A549 (cell line): Measurements from ENCODE around the gene KCNK7. TPM values are rescaled to one million over a fixed set of nuclear protein-coding genes. Genes with fewer than 3 reads are reported as not detected.

Experiments
- ATAC-seq, 2 experiments: fragments of 200-7000 bp in 1 of 2; fragments of >200 bp in 1 of 2; cut with Nextera tagmentation in 1 of 2; cut with Tn5 transposase in 1 of 2; 3 replicates each; pipeline versions ENCODE4 v1.8.0 to v1.9.1; 2018 to 2020; ENCODE audit warnings: mild to moderate bottlenecking in 1 of 2, moderate library complexity in 1 of 2
- CTCF ChIA-PET: fragments of 300-600 bp; sonication (Branson Sonifier 250); formaldehyde crosslinking; extraction: SDS; loops from one replicate; lab custom pipeline; 2021; ENCODE audit warnings: antibody characterized with exemption, inconsistent platforms; lab: Yijun Ruan, JAX
- POLR2A ChIA-PET: fragments of 350-600 bp; formaldehyde crosslinking; extraction: SDS; loops from one replicate; lab custom pipeline; 2021; ENCODE audit warnings: antibody characterized with exemption, inconsistent platforms; lab: Yijun Ruan, JAX
- DNase-seq, 2 experiments: peaks; one replicate each; pipeline versions ENCODE4 v3.0.0 to v3.0.0-alpha.2; 2011 to 2016; ENCODE audit warnings: low read depth in 1 of 2, low spot score in 1 of 2
- FAIRE-seq: peaks from 2 replicates; lab custom pipeline; 2011; peaks lifted over from hg19 to GRCh38; lab: Jason Lieb, UNC
- H3K27ac ChIP-seq, 2 experiments: fragments of >200 bp; sonication (Bioruptor Twin); formaldehyde crosslinking; 3 replicates each; pipeline ENCODE4 v1.5.1; 2016 to 2017
- H3K4me1 ChIP-seq: fragments of >200 bp; sonication (Bioruptor Twin); formaldehyde crosslinking; 3 replicates; pipeline ENCODE4 v1.6.1; 2016
- H3K4me2 ChIP-seq: fragments of >200 bp; sonication (Bioruptor Twin); formaldehyde crosslinking; 3 replicates; pipeline ENCODE4 v1.6.1; 2016
- H3K4me3 ChIP-seq: fragments of >200 bp; sonication (Bioruptor Twin); formaldehyde crosslinking; 3 replicates; pipeline ENCODE4 v1.5.1; 2016
- H3K9me3 ChIP-seq: fragments of >200 bp; sonication (Bioruptor Twin); formaldehyde crosslinking; 3 replicates; pipeline ENCODE4 v1.6.1; 2016
- CEBPB ChIP-seq, 2 experiments: fragments of >200 bp in 1 of 2; sonication (Bioruptor Twin) in 1 of 2; formaldehyde crosslinking in 1 of 2; IDR thresholded peaks; 2 replicates each; pipeline ENCODE4 v1.6.1; 2012 to 2016
- CHD2 ChIP-seq: fragments of 150-350 bp; IDR thresholded peaks from 2 replicates; pipeline ENCODE4 v1.6.1; 2014; ENCODE audit warnings: low read length; ENCODE audit not compliant: partially characterized antibody
- EHF ChIP-seq: fragments of 250-450 bp; sonication (Bioruptor Pico); IDR thresholded peaks from 2 replicates; pipeline ENCODE4 v1.5.0; 2020; ENCODE audit warnings: mild to moderate bottlenecking
- ESRRA ChIP-seq: fragments of 150-350 bp; IDR thresholded peaks from 2 replicates; pipeline ENCODE4 v1.6.1; 2014; ENCODE audit warnings: mild to moderate bottlenecking, low read length, borderline replicate concordance
- FOSL2 ChIP-seq, 2 experiments: fragments of 450-650 bp in 1 of 2; fragments of >200 bp in 1 of 2; sonication (Bioruptor Twin) in 1 of 2; formaldehyde crosslinking; IDR thresholded peaks; 2 replicates each; pipeline versions ENCODE4 v1.5.0 to v1.6.1; 2016 to 2020; ENCODE audit warnings: mild to moderate bottlenecking in 1 of 2, moderate library complexity in 1 of 2
- FOXS1 ChIP-seq: fragments of 250-450 bp; sonication (Bioruptor Pico); IDR thresholded peaks from 2 replicates; pipeline ENCODE4 v1.5.0; 2020; ENCODE audit warnings: mild to moderate bottlenecking, moderate library complexity
- HEYL ChIP-seq: fragments of 250-450 bp; sonication (Bioruptor Pico); IDR thresholded peaks from 2 replicates; pipeline ENCODE4 v1.8.0; 2021; ENCODE audit warnings: mild to moderate bottlenecking, moderate library complexity
- HOXA7 ChIP-seq: fragments of 250-450 bp; sonication (Bioruptor Pico); IDR thresholded peaks from 2 replicates; pipeline ENCODE4 v1.5.0; 2020; ENCODE audit warnings: mild to moderate bottlenecking, moderate library complexity
- JUNB ChIP-seq: fragments of >200 bp; sonication (Bioruptor Twin); formaldehyde crosslinking; IDR thresholded peaks from 2 replicates; pipeline ENCODE4 v1.6.1; 2016
- MAFK ChIP-seq: fragments of 450-650 bp; IDR thresholded peaks from 2 replicates; pipeline ENCODE4 v1.6.1; 2014; ENCODE audit not compliant: partially characterized antibody
- MAZ ChIP-seq: fragments of 150-350 bp; IDR thresholded peaks from 2 replicates; pipeline ENCODE4 v1.6.1; 2014; ENCODE audit warnings: antibody characterized with exemption, low read depth, low read length, borderline replicate concordance
- MYC ChIP-seq: IDR thresholded peaks from 2 replicates; pipeline ENCODE4 v1.6.1; 2012; ENCODE audit warnings: mild to moderate bottlenecking, inconsistent platforms, low read length, improper control_type of control experiment, borderline replicate concordance
- NFE2L2 ChIP-seq: fragments of 150-350 bp; conservative IDR thresholded peaks from 2 replicates; pipeline ENCODE4 v1.6.1; 2014; ENCODE audit warnings: low read length
- RARB ChIP-seq: fragments of 250-450 bp; sonication (Bioruptor Pico); IDR thresholded peaks from 2 replicates; pipeline ENCODE4 v1.8.0; 2021; ENCODE audit warnings: mild to moderate bottlenecking, moderate library complexity
- RNF2 ChIP-seq: fragments of 200-600 bp; sonication (generic); IDR thresholded peaks from 2 replicates; pipeline ENCODE4 v1.6.1; 2016; ENCODE audit warnings: low read depth, mild to moderate bottlenecking, antibody characterized with exemption, moderate library complexity, borderline replicate concordance
- TFCP2L1 ChIP-seq: fragments of 250-450 bp; sonication (Bioruptor Pico); IDR thresholded peaks from 2 replicates; pipeline ENCODE4 v1.5.0; 2021; ENCODE audit warnings: mild to moderate bottlenecking
- ZFP36 ChIP-seq: fragments of 450-650 bp; IDR thresholded peaks from 2 replicates; pipeline ENCODE4 v1.6.1; 2014; ENCODE audit warnings: borderline replicate concordance; ENCODE audit not compliant: partially characterized antibody
- ZSCAN20 ChIP-seq: fragments of 250-450 bp; sonication (Bioruptor Pico); IDR thresholded peaks from 2 replicates; pipeline ENCODE4 v1.8.0; 2022; ENCODE audit warnings: mild to moderate bottlenecking, moderate library complexity
- WGBS: methylation state at CpG from one replicate; pipeline ENCODE4 v1.1.6; 2017; ENCODE audit errors: missing lambda C conversion rate; 5-methylcytosine and 5-hydroxymethylcytosine counted together
- polyA plus RNA-seq, 4 experiments: library from polyadenylated mRNA; depleted of rRNA in 3 of 4; stranded (reverse); fragments of >200 nt; fragmentation: RNase III in 1 of 4; extraction: RNeasy Plus Mini Kit Qiagen cat#74134 plus additional on column Dnase treatment in 1 of 4; gene quantifications; 2 replicates in 3 of 4; 3 replicates in 1 of 4; pipeline ENCODE4 v1.2.3, GENCODE V29; 2011 to 2017
- TF ChIP-seq, protein P1 (sequence below): fragments of 150-350 bp; IDR thresholded peaks from 2 replicates; pipeline ENCODE4 v1.6.1; 2014; ENCODE audit warnings: low read depth, mild to moderate bottlenecking, low read length
- TF ChIP-seq, protein P2 (sequence below): fragments of 250-450 bp; sonication (Bioruptor Pico); IDR thresholded peaks from 2 replicates; pipeline ENCODE4 v1.5.0; 2020; ENCODE audit warnings: low read depth, mild to moderate bottlenecking, moderate library complexity
- TF ChIP-seq, protein P3 (sequence below): fragments of 450-650 bp; IDR thresholded peaks from 2 replicates; pipeline ENCODE4 v1.6.1; 2014; ENCODE audit warnings: antibody characterized with exemption
- TF ChIP-seq, protein P4 (sequence below): fragments of 250-450 bp; sonication (Bioruptor Pico); IDR thresholded peaks from 2 replicates; pipeline ENCODE4 v1.5.0; 2021; ENCODE audit warnings: mild to moderate bottlenecking, moderate library complexity, borderline replicate concordance
- TF ChIP-seq, protein P5 (sequence below): fragments of 200-600 bp; sonication (generic); IDR thresholded peaks from 2 replicates; pipeline ENCODE4 v1.6.1; 2016; ENCODE audit warnings: antibody characterized with exemption, mild to moderate bottlenecking, moderate library complexity
- TF ChIP-seq, protein P6 (sequence below): IDR thresholded peaks from 2 replicates; pipeline ENCODE4 v1.6.1; 2012; ENCODE audit warnings: low read depth, borderline replicate concordance
- TF ChIP-seq, protein P7 (sequence below): fragments of >200 bp; sonication (Bioruptor Twin); formaldehyde crosslinking; IDR thresholded peaks from 3 replicates; pipeline ENCODE4 v1.6.1; 2016

KCNK7 gene
- polyA plus RNA-seq, 2 of the 4 experiments (the other 2 are of a cell fraction), result 0.13 to 0.50 TPM

DNA sequence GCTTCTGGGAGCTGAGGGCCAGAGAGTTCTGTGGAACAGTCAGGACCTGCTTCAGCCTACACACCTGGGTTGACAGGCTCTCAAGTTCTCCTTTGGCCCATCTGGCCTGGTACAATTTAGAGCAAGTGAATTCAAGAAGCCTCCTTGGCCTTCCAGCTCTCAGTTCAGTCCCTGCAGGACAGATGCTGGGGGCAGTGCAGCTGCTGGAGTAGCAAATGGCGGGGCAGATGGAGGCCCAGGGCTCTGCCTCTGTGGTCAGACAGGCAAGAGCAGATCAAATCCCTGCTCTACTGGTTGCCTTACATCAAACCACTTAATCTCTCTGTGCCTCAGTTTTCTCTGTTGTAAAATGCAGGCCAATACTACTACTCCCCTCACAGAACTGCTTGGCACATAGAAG lies 8.7 kb upstream of the KCNK7 start:
- FAIRE-seq (no peak), ATAC-seq (no peak)
- H3K4me2 ChIP-seq, result no peak overlapping the region
- no peaks in the 10 kb centered on the region; the same call in 2 of the 3 replicates for H3K4me1 ChIP-seq
- H3K4me3 ChIP-seq, result no peak overlapping the region
- WGBS, result 92% methylated on average over 1 of the region's 1 CpG
- ChIA-PET CTCF (interaction anchor here (0.8 to 20.1 kb wide), 8 partner anchors 13 to 73 kb away, joined by 3 to 249 read pairs (median 4); partner anchors contain the start of genes FAM89B and KCNK7), POLR2A (no interaction called here)
- H3K9me3 ChIP-seq, result no peaks in the 10 kb centered on the region
- TF ChIP-seq, protein P1, sequence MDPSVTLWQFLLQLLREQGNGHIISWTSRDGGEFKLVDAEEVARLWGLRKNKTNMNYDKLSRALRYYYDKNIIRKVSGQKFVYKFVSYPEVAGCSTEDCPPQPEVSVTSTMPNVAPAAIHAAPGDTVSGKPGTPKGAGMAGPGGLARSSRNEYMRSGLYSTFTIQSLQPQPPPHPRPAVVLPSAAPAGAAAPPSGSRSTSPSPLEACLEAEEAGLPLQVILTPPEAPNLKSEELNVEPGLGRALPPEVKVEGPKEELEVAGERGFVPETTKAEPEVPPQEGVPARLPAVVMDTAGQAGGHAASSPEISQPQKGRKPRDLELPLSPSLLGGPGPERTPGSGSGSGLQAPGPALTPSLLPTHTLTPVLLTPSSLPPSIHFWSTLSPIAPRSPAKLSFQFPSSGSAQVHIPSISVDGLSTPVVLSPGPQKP, result no peak
- TF ChIP-seq, protein P2, sequence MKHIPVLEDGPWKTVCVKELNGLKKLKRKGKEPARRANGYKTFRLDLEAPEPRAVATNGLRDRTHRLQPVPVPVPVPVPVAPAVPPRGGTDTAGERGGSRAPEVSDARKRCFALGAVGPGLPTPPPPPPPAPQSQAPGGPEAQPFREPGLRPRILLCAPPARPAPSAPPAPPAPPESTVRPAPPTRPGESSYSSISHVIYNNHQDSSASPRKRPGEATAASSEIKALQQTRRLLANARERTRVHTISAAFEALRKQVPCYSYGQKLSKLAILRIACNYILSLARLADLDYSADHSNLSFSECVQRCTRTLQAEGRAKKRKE (CRISPR knock-in tag), result no peak
- TF ChIP-seq, protein P3, sequence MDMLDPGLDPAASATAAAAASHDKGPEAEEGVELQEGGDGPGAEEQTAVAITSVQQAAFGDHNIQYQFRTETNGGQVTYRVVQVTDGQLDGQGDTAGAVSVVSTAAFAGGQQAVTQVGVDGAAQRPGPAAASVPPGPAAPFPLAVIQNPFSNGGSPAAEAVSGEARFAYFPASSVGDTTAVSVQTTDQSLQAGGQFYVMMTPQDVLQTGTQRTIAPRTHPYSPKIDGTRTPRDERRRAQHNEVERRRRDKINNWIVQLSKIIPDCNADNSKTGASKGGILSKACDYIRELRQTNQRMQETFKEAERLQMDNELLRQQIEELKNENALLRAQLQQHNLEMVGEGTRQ, result no peak
- TF ChIP-seq ZFP36 (no peak), JUNB (no peak), RARB (no peak), ZSCAN20 (CRISPR knock-in tag) (no peak), RNF2 (no peak), NFE2L2 (no peak), EHF (CRISPR knock-in tag) (no peak), TFCP2L1 (no peak), FOSL2 (IDR thresholded peaks at IDR 0.05) (no peak), FOSL2 (CRISPR knock-in tag; IDR thresholded peaks at IDR 0.05) (no peak), FOXS1 (CRISPR knock-in tag) (no peak), ESRRA (no peak), CHD2 (no peak)
- TF ChIP-seq, protein P4, sequence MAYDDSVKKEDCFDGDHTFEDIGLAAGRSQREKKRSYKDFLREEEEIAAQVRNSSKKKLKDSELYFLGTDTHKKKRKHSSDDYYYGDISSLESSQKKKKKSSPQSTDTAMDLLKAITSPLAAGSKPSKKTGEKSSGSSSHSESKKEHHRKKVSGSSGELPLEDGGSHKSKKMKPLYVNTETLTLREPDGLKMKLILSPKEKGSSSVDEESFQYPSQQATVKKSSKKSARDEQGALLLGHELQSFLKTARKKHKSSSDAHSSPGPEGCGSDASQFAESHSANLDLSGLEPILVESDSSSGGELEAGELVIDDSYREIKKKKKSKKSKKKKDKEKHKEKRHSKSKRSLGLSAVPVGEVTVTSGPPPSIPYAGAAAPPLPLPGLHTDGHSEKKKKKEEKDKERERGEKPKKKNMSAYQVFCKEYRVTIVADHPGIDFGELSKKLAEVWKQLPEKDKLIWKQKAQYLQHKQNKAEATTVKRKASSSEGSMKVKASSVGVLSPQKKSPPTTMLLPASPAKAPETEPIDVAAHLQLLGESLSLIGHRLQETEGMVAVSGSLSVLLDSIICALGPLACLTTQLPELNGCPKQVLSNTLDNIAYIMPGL (CRISPR knock-in tag), result no peak
- TF ChIP-seq, protein P5, sequence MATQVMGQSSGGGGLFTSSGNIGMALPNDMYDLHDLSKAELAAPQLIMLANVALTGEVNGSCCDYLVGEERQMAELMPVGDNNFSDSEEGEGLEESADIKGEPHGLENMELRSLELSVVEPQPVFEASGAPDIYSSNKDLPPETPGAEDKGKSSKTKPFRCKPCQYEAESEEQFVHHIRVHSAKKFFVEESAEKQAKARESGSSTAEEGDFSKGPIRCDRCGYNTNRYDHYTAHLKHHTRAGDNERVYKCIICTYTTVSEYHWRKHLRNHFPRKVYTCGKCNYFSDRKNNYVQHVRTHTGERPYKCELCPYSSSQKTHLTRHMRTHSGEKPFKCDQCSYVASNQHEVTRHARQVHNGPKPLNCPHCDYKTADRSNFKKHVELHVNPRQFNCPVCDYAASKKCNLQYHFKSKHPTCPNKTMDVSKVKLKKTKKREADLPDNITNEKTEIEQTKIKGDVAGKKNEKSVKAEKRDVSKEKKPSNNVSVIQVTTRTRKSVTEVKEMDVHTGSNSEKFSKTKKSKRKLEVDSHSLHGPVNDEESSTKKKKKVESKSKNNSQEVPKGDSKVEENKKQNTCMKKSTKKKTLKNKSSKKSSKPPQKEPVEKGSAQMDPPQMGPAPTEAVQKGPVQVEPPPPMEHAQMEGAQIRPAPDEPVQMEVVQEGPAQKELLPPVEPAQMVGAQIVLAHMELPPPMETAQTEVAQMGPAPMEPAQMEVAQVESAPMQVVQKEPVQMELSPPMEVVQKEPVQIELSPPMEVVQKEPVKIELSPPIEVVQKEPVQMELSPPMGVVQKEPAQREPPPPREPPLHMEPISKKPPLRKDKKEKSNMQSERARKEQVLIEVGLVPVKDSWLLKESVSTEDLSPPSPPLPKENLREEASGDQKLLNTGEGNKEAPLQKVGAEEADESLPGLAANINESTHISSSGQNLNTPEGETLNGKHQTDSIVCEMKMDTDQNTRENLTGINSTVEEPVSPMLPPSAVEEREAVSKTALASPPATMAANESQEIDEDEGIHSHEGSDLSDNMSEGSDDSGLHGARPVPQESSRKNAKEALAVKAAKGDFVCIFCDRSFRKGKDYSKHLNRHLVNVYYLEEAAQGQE, result no peak
- TF ChIP-seq, all 56 proteins: peak for 0
- no peak for DNase-seq
- H3K27ac ChIP-seq, result no peak overlapping the region

DNA sequence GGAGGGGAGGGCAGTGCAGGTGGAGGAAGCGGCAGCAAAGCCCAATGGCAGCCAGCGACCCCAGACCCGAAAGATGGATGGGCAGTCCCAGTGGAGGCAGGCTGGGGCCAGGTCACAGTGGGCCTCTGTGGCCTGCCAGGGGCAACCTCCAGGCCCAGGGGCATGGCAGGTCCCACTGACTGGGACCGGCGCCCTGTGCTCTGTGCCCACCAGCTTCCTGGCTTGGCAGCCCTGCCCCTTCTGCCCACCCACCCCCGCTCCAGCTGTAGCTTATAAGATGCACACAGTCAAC lies 4.3 kb upstream of the KCNK7 start:
- Histone ChIP-seq H3K4me2 (no peak overlapping the region), H3K27ac (no peak overlapping the region), H3K4me3 (no peak overlapping the region), H3K9me3 (no peaks in the 10 kb centered on the region), H3K4me1 (no peaks in the 10 kb centered on the region; the same call in 2 of the 3 replicates)
- DNase-seq (no peak), FAIRE-seq (no peak), ATAC-seq (no peak)
- POLR2A ChIA-PET, result no interaction called here
- CTCF ChIA-PET, result interaction anchor here (1.2 to 20.1 kb wide), 4 partner anchors 11 to 216 kb away, joined by 4 to 249 read pairs (median 6); partner anchors contain the start of genes KCNK7 and MAP3K11
- 92% methylated on average over 5 of the region's 6 CpGs for WGBS
- TF ChIP-seq HOXA7 (no peak), MAZ (no peak), MYC (no peak), ESRRA (no peak), HEYL (CRISPR knock-in tag) (no peak), CEBPB (IDR thresholded peaks at IDR 0.05) (no peak), MAFK (no peak), ZSCAN20 (CRISPR knock-in tag) (no peak), RARB (no peak)
- TF ChIP-seq, protein P6, sequence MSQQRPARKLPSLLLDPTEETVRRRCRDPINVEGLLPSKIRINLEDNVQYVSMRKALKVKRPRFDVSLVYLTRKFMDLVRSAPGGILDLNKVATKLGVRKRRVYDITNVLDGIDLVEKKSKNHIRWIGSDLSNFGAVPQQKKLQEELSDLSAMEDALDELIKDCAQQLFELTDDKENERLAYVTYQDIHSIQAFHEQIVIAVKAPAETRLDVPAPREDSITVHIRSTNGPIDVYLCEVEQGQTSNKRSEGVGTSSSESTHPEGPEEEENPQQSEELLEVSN, result no peak
- TF ChIP-seq, protein P7, sequence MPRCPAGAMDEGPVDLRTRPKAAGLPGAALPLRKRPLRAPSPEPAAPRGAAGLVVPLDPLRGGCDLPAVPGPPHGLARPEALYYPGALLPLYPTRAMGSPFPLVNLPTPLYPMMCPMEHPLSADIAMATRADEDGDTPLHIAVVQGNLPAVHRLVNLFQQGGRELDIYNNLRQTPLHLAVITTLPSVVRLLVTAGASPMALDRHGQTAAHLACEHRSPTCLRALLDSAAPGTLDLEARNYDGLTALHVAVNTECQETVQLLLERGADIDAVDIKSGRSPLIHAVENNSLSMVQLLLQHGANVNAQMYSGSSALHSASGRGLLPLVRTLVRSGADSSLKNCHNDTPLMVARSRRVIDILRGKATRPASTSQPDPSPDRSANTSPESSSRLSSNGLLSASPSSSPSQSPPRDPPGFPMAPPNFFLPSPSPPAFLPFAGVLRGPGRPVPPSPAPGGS, result no peak
- TF ChIP-seq, protein P4 (CRISPR knock-in tag), result no peak
